Stimulated activated CD8-positive, alpha-beta memory T cell treated with anti-CD3 and anti-CD28 coated beads, Interleukin-7, amount 100 ng/mL, for 1 hour (primary cell): ENCODE results near the gene TMEM151B.
"Not testable (repeated sequence)": the region's sequence is repeated elsewhere in the genome, so short reads cannot be mapped to it uniquely, and the experiment has no call there.

Experiments used
- DNase-seq, 2 donors: peaks; one replicate each; pipeline ENCODE4 v3.0.0-alpha.2; 2020; ENCODE audit warnings: low read depth in 2 of 2

TMEM151B gene

DNA sequence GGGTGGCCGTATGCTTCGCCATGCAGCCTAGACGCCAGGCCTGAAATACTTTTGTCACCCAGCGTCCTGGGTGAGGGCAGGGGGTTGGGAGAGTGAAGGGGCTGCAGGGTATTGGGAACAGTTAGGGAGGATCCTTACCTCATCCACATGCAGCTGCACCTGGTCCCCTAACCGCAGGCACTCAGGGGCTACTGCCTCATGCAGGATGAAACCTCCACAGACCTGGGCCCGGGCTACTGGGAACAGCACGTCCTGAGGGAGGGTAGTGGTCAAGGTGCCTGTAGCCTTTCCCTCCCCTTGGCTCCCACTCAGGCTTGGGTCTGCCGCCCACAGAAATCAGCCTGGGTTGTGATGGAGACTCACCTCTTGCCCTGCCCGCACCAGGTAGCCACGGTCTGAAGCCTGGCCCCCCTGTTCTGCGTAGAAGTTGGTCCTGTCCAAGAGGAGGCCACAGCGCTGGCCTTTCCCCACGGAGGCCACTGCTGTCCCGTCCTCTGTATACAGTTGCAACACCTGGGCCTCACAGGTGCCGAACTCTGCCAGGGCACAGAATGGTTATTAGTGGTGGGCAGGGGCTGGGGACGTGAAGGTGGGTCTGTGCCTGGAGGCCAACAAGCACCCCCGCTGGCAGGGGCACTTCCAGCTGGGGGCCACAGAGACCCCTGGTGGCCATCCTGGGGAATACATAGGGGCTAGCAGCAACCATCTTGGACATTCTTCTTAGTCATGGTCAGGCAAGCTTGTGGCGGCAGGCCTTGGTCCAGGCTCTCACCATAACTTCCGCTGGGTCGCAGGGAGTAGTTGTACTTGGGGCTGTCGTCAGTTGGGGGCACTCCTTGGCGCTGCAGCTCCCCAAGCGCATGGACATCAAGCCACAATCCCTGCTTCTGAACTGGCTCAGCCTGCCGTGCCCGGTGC lies 34.3 kb downstream of the TMEM151B start:
- DNase-seq = peak in 1 of 2 donors; percentile 6

- no peak for DNase-seq
Measured at GRCh38 chr6:44305200-44305725, 35.0 kb downstream of the TMEM151B start.

DNA sequence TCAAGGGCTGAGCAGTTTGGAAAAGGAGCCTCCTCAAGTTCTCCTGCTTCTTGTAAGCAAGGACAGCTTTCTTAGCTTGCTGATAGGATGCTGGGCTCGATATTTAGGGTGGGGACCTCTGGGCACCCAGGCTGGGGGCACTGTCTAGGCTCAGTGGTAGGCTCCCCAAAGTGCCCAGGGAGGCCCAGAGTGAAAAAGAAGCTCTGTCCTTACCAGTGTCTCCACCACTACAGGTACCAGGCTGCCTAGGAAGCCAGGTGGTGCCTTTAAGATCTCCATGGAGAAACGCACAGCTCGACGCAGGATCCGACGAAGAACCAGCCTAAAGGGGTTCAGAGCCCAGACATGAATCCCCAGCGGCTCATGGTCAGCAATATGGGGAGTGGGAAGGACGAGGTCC lies 36.5 kb downstream of the TMEM151B start:
- DNase-seq = no peak

DNA sequence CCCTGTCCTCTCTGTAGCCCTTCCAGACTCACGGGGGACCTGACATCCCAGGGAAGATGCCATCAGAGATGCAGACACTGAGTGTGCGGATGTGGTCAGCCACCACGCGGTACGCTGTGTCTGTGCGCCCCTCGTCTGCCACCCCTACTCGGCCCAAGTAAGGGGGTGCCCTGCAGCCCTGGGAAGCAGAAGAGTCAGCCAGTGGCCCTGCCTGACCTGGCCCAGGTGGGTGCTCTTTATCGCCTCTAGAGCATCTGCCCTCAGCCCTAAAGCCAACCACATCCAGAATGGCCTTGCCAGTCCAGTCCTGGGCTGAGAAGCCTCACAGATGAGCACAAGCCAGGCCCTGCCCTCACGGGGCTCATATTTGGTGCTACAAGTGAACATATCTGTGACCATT lies 37.0 kb downstream of the TMEM151B start:
- no peak for DNase-seq

DNA sequence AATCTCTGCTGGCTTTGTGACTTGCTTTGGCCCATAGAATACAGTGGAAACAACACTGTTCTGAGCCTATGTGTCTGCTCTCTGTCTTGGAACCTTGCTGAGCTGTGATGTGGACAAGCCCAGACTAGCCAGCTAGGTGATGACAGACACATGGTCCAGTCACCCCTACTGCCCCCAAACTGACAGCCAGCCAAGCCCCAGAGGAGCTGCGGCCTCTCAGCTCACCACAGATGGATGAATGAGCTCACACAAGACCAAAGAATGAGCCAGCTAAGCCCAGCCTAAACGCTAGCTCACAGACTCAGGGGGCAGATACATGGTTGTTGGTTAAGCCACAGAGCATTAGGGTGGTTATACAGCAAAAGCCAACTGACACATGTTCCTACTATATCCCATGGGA lies 38.8 kb downstream of the TMEM151B start:
- DNase-seq = no peak

GRCh38 chr6:44309631-44310030 lies 39.4 kb downstream of the TMEM151B start:
- no peak for DNase-seq

DNA sequence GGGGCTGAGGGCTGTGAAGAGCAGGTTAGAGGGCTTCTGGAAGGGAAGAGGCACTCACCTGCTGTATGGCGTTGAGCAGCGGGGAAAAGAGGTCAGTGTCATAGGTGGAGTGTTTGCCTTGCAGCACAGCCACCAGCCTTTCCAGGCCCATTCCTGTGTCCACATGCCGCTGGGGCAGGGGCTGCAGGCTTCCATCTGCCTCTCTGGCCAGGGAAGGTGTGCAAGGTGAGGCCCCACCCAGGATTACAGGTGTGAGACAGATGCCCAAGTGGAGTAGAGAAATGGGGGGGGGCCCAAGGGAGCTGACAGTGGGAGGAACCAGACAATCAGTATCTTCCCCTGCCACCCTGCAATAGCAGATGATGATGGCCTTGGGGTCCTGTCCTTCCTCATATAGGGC lies 40.0 kb downstream of the TMEM151B start:
- no peak for DNase-seq

GRCh38 chr6:44311304-44311703 lies 41.1 kb downstream of the TMEM151B start:
- DNase-seq = no peak

- no peak for DNase-seq
Measured at GRCh38 chr6:44311767-44312166, 41.5 kb downstream of the TMEM151B start.

DNA sequence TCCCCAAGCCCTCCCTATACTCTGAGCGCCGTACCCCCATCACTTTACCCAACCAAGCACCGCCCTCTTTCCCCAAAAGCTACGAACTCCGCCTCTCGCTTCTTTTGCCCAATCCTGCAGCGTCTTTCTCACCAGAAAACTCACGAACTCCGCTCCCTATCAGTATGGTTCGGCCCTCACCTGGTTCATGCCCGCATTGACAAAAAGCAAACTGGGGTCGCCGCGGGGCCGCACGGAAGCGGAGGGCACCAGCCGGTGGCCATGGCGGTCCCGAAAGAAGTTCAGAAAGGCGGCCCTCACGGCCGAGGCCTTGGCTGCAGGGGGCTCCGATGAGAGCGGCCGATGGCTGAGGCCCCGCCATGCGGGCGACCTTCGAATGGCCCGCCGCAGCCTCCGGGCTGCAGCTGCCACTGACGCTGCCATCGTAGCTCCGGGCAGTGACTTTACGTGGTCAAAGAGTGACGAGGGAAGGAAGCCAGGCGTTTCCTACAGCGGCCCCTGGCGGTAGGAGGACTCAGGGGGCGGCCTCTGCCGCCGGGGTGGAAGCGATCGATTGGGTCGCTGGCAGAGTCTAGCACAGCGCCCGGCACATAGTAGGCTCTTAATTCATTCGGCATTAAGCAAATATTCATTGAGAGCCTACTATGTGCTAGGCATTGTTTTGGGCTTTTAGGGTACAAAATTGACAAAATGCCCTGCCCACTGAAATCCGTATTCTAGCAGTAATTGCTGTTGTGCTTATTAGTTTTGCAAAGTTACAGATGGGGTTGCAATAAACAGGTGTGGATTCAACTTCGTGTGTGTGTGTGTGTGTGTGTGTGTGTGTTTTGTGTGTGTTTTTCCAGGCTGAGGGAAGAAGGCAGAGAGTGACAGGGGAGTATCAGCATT lies 42.9 kb downstream of the TMEM151B start, which contains the start of gene AARS2:
TSS of gene AARS2 (minus strand) at position 447 of the 888 bp plus-strand sequence. CDS start at position 423, 24 bp downstream.
- DNase-seq = peak; percentile 93

DNA sequence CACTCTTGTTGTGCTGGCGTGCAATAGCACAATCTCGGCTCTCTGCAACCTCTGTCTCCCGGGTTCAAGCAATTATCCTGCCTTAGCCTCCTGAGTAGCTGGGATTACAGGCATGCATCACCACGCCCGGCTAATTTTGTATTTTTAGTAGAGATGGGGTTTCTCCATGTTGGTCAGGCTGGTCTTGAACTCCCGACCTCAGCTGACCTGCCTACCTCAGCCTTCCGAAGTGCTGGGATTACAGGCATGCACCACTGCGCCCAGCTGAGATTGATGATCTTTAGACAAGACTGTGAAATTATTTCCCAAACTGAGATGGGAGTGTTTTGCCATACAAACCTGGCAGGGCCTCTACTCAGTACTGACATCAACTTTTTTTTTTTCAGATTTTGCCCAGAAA lies 44.4 kb downstream of the TMEM151B start:
- DNase-seq = not testable (repeated sequence)

DNA sequence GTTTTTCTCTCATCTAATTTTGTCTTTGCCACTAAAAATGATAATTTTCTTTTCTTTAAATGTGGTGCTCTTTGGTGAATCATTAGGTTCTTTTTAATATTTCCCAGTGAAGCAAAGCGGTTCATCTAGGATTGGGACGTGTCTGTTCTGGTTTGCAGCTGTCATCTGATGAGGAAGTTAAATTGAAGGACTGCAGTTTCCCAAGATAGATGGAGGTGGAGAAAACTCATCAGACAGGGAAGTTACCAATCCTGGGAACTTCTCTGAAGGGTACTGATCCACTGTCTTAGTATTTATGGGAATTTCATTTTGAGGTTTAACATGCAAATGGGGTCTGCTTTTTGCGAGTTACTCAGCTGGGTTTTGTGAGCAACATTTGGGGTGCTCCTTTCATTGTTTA lies 45.3 kb downstream of the TMEM151B start:
- no peak for DNase-seq

GRCh38 chr6:44315951-44316350 lies 45.7 kb downstream of the TMEM151B start:
- no peak for DNase-seq

- no peak for DNase-seq
Measured at GRCh38 chr6:44316481-44316880, 46.2 kb downstream of the TMEM151B start.

- not testable (repeated sequence) for DNase-seq
Measured at GRCh38 chr6:44317136-44317631, 46.9 kb downstream of the TMEM151B start.

DNA sequence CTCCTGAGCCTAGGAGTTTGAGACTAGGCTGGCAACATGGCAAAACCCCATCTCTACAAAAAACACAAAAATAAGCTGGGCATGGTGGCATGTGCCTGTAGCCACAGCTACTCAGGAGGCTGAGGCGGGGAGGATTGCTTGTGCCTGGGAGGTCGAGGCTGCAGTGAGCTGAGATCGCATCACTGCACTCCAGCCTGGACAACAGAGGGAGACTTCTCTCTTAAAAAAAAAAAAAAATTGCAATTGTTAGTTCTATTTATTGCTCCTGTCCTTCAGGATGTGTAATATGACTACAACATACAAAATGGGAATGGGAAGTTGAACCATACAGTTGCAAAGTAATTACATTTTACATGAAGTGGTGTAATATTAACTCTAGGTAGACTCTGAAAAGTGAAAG lies 51.0 kb downstream of the TMEM151B start:
- no peak for DNase-seq

DNA sequence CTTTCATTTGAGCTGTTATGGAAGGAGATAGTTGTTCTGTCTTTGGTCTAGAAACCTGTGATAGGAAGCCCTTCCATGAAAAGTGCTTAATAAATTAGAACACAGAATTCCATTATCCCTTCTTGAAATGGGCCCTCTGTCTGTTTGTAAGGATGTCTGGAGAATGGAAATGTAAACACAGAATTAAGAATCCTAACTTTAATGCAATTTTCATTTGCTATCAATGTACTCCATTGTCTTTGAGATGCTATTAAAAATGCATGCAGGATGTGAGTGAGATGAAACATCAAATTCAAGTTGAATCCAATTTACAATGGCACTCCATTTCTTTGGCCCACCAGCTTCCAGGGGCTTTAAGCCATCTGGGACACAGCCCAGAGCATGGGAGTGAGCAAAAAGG lies 56.8 kb downstream of the TMEM151B start:
- DNase-seq = no peak

- no peak for DNase-seq
Measured at GRCh38 chr6:44327760-44328159, 57.5 kb downstream of the TMEM151B start.

- not testable (repeated sequence) for DNase-seq
Measured at GRCh38 chr6:44328203-44328602, 58.0 kb downstream of the TMEM151B start.

GRCh38 chr6:44329858-44330257 lies 59.6 kb downstream of the TMEM151B start:
- DNase-seq = no peak

DNA sequence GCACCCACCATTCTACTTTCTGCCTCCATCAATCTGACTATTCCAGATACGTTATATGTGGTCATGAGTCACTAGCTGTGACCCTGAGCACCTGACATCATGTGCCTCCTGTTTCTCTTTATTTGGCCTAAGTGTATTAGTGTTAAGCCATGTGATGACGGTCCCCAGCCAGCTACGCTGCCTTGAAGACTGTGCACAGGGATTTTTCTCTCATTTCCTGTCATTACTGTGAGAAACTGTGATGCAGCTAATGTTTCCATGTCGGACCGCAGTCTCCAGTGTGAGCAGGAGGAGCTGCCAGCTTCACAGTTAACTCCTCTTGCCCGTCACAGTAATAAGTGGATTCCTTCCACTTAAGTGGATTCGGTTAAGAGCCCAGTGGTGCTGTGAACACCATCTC lies 62.3 kb downstream of the TMEM151B start:
- no peak for DNase-seq
